Tibial nerve (tissue), 4 donors: ENCODE data around the gene NUDT9. TPM values are rescaled to one million over a fixed set of nuclear protein-coding genes. Genes with fewer than 3 reads are reported as not detected.
"Not testable (repeated sequence)": the region's sequence is repeated elsewhere in the genome, so short reads cannot be mapped to it uniquely, and the experiment has no call there.

ENCODE experiments used
- DNase-seq, 2 donors: peaks; one replicate each; pipeline ENCODE4 v3.0.0-alpha.2; 2019; ENCODE audit warnings: low spot score in 2 of 2
- H3K27ac ChIP-seq, 4 donors: fragments of 200-600 bp; sonication (generic) in 3 of 4; one replicate each; pipeline ENCODE4 v1.5.1; 2017 to 2019; ENCODE audit warnings: mild to moderate bottlenecking in 1 of 4
- H3K27me3 ChIP-seq, 2 donors: fragments of 200-600 bp; sonication (generic) in 1 of 2; one replicate each; pipeline versions ENCODE4 v1.5.1 to v1.6.0; 2017 to 2019
- H3K36me3 ChIP-seq, 3 donors: fragments of 200-600 bp; sonication (generic); one replicate each; pipeline ENCODE4 v1.5.1; 2018 to 2019
- H3K4me1 ChIP-seq, 4 donors: fragments of 200-600 bp; sonication (generic) in 3 of 4; one replicate each; pipeline ENCODE4 v1.5.1; 2017 to 2019
- H3K4me3 ChIP-seq, 4 donors: fragments of 200-600 bp; sonication (generic) in 3 of 4; one replicate each; pipeline ENCODE4 v1.5.1; 2017 to 2019; ENCODE audit warnings: mild to moderate bottlenecking in 1 of 4, moderate library complexity in 1 of 4
- H3K9me3 ChIP-seq, 4 donors: fragments of 200-600 bp; sonication (generic) in 3 of 4; one replicate each; pipeline ENCODE4 v1.5.1; 2017 to 2019
- EP300 ChIP-seq, 2 donors: sonication (generic); formaldehyde crosslinking; IDR thresholded peaks; one replicate each; pipeline ENCODE4 v1.6.1; 2017; ENCODE audit warnings: antibody characterized with exemption in 2 of 2, mild to moderate bottlenecking in 1 of 2
- POLR2A ChIP-seq, 2 donors: fragments of 450-650 bp; IDR thresholded peaks; one replicate each; pipeline ENCODE4 v1.6.1; 2017; ENCODE audit warnings: antibody characterized with exemption in 2 of 2, mild to moderate bottlenecking in 2 of 2, moderate library complexity in 2 of 2
- WGBS, 2 donors: methylation state at CpG; one replicate each; pipeline ENCODE4 v1.1.5; 2018; 5-methylcytosine and 5-hydroxymethylcytosine counted together
- total RNA-seq, 4 donors: library from RNA; depleted of rRNA; stranded (reverse); fragments of >200 nt; gene quantifications; one replicate each; pipeline ENCODE4 v1.1.0, GENCODE V29; 2016
- TF ChIP-seq, protein P1 (sequence below), 5 experiments: fragments of 200-600 bp in 3 of 5; fragments of 450-650 bp in 2 of 5; sonication (generic) in 3 of 5; IDR thresholded peaks; one replicate each; pipeline ENCODE4 v1.5.1; 2016 to 2019; ENCODE audit warnings: antibody characterized with exemption in 5 of 5, mild to moderate bottlenecking in 3 of 5, moderate library complexity in 2 of 5

NUDT9 gene
- total RNA-seq, 4 donors from 2014 or later: 15.0 to 33.3 (median 24.5) TPM

DNA sequence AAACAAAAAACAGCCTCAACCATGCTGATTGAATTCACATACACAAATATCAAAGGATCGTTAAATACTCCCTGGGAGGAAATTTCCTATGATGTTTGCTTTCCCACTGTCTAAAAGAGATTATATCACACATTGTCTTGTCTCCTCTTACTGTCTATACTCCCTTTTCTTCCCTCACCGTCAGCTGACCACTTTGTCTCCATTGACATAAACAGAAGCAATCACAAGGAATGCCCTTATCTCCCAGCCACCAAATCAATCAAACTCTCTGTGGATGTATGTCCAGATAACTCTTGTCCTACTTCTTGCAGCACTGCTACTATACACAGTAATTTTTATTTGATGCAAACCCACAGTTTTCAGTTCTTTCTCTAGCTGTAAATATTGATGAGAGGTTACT lies 12.2 kb upstream of the NUDT9 start:
- H3K36me3 ChIP-seq: no peaks in the 10 kb centered on the region
- no peaks in the 10 kb centered on the region for H3K27me3 ChIP-seq
- peaks cover 0 to 4% (median 0%) of the 10 kb centered on the region in 4 donors for H3K9me3 ChIP-seq
- no peak for DNase-seq
- H3K4me3 ChIP-seq: no peak overlapping the region
- TF ChIP-seq POLR2A (IDR thresholded peaks at IDR 0.05) (no peak), EP300 (IDR thresholded peaks at IDR 0.05) (no peak)
- TF ChIP-seq, protein P1, sequence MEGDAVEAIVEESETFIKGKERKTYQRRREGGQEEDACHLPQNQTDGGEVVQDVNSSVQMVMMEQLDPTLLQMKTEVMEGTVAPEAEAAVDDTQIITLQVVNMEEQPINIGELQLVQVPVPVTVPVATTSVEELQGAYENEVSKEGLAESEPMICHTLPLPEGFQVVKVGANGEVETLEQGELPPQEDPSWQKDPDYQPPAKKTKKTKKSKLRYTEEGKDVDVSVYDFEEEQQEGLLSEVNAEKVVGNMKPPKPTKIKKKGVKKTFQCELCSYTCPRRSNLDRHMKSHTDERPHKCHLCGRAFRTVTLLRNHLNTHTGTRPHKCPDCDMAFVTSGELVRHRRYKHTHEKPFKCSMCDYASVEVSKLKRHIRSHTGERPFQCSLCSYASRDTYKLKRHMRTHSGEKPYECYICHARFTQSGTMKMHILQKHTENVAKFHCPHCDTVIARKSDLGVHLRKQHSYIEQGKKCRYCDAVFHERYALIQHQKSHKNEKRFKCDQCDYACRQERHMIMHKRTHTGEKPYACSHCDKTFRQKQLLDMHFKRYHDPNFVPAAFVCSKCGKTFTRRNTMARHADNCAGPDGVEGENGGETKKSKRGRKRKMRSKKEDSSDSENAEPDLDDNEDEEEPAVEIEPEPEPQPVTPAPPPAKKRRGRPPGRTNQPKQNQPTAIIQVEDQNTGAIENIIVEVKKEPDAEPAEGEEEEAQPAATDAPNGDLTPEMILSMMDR (IDR thresholded peaks at IDR 0.05): no peak
- H3K27ac ChIP-seq: no peak overlapping the region
- 63 to 66% methylated on average over 2 of the region's 2 CpGs for WGBS, 2 donors
- peaks cover 0 to 5% (median 0%) of the 10 kb centered on the region in 4 donors for H3K4me1 ChIP-seq

DNA sequence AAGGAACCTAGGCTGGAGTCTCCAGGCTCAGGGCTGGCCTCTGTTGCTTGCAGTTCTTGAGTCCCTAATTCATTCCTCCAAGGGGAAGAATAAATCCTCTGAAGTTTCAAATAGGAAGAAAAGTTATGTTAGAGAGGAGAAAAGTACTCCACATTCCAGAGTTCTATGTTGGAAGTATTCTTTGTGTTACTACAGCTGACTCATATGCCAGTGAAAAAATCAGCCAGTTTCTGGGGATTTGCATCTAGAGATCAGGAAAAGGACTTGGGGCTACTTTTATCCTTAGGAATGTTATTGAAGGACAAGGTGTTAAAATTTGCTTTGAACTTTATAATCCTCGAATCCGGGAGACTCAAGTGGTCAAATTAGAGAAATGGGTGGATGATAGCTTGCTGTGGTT lies 11.7 kb upstream of the NUDT9 start:
- Histone ChIP-seq H3K4me1 (peaks cover 0 to 5% (median 0%) of the 10 kb centered on the region in 4 donors), H3K4me3 (no peak overlapping the region), H3K9me3 (peaks cover 0 to 4% (median 0%) of the 10 kb centered on the region in 4 donors), H3K36me3 (no peaks in the 10 kb centered on the region), H3K27ac (no peak overlapping the region), H3K27me3 (no peaks in the 10 kb centered on the region)
- no peak for TF ChIP-seq EP300 (IDR thresholded peaks at IDR 0.05)
- TF ChIP-seq, protein P1 (IDR thresholded peaks at IDR 0.05): no peak
- TF ChIP-seq POLR2A (IDR thresholded peaks at IDR 0.05): no peak
- DNase-seq: no peak
- 78 to 87% methylated on average over 2 of the region's 2 CpGs for WGBS, 2 donors

DNA sequence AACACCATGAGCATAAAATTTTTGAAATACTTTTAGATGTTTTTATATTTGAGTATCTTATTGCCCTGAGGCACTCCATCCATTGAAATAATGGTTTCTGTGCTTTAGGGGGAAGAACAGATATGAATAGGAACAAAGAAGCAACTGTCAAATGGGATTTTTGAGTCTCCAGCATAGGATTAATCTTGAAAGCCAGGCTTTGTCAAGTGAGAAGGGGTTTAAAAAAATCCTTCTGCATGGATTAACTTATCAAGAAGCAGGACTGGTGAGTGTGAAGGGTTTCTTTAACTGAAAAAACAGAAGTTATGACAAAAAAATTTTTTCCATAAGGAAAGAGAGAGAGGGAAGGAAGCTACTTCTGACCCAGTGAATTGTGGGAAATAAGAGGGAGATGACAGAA lies 7.6 kb upstream of the NUDT9 start:
- no peaks in the 10 kb centered on the region for H3K4me1 ChIP-seq
- no peaks in the 10 kb centered on the region for H3K27me3 ChIP-seq
- DNase-seq: no peak
- no peak for TF ChIP-seq EP300 (IDR thresholded peaks at IDR 0.05)
- TF ChIP-seq POLR2A (IDR thresholded peaks at IDR 0.05): no peak
- TF ChIP-seq, protein P1 (IDR thresholded peaks at IDR 0.05): no peak
- H3K36me3 ChIP-seq: no peaks in the 10 kb centered on the region
- no peak overlapping the region for H3K4me3 ChIP-seq
- H3K9me3 ChIP-seq: peaks cover 0 to 4% (median 0%) of the 10 kb centered on the region in 4 donors
- no peak overlapping the region for H3K27ac ChIP-seq

DNA sequence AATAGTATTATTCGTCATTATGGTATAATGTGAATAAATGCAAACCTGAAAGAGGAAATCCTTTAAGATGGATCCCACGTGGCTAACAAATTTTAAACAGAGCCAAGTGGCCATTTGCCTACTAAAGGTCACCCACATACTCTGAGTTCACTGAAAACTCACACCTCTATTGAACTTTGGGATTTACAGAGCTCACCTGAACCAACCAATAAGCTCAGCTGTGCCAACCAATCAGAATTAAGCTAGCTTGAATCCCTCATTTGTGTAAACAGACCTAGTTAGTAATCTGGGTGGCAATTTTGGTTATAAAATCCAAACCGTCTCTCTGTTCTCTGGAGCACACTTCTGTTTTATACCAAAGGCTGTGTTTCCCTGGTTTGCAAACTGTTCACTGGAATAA lies 5.4 kb upstream of the NUDT9 start:
- H3K9me3 ChIP-seq: peaks cover 0 to 4% (median 0%) of the 10 kb centered on the region in 4 donors
- H3K4me1 ChIP-seq: peaks cover 0 to 12% (median 5%) of the 10 kb centered on the region in 4 donors
- no peak overlapping the region for H3K27ac ChIP-seq
- TF ChIP-seq EP300 (IDR thresholded peaks at IDR 0.05) (no peak), POLR2A (IDR thresholded peaks at IDR 0.05) (no peak)
- TF ChIP-seq, protein P1 (IDR thresholded peaks at IDR 0.05): no peak
- no peaks in the 10 kb centered on the region for H3K36me3 ChIP-seq
- H3K27me3 ChIP-seq: no peaks in the 10 kb centered on the region
- DNase-seq: no peak
- WGBS, 2 donors: 79 to 85% methylated on average over 3 of the region's 3 CpGs
- no peak overlapping the region for H3K4me3 ChIP-seq

DNA sequence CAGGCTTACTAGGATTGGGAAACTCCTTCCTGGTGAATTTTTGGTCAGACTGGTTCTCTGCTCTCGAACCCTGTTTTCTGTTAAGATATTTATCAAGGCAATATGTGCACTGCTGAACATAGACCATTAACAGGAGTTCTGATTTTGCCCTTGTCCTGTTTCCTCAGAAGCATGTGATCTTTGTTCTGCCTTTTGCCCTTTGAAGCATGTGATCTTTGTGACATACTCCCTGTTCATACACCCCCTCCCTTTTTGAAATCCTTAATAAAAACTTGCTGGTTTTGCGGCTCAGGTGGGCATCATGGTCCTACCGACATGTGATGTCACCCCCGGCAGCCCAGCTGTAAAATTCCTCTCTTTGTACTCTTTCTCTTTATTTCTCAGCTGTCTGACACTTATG lies 4.0 kb upstream of the NUDT9 start:
- H3K4me1 ChIP-seq: peaks cover 0 to 14% (median 5%) of the 10 kb centered on the region in 4 donors
- H3K27me3 ChIP-seq, H3K9me3 ChIP-seq, DNase-seq, H3K4me3 ChIP-seq, H3K27ac ChIP-seq, H3K36me3 ChIP-seq: not testable (repeated sequence)
- 90 to 96% methylated on average over 4 of the region's 4 CpGs for WGBS, 2 donors
